OCI-LY1 (cell line): ENCODE results near the gene BICDL1.
A peak's percentile ranks its signal among the peaks of the same experiment; 100 is the strongest.
"Not testable (repeated sequence)": the region's sequence is repeated elsewhere in the genome, so short reads cannot be mapped to it uniquely, and the experiment has no call there.

Experiments
- H2AFZ ChIP-seq: fragments of 200-600 bp; sonication (generic), shearing (Covaris generic); 2 replicates; pipeline ENCODE4 v1.6.0; 2014; ENCODE audit warnings: antibody characterized with exemption, mild to moderate bottlenecking, low read length
- H3F3A ChIP-seq: fragments of 200-600 bp; sonication (generic), shearing (Covaris generic); 2 replicates; pipeline ENCODE4 v1.6.0; 2014; ENCODE audit warnings: mild to moderate bottlenecking, antibody characterized with exemption, low read length, moderate library complexity; ENCODE audit not compliant: insufficient read depth
- H3K27ac ChIP-seq: fragments of 200-600 bp; sonication (generic); 2 replicates; pipeline ENCODE4 v1.5.1; 2014; ENCODE audit warnings: low read length, mixed run types, mild to moderate bottlenecking, low read depth; ENCODE audit not compliant: poor library complexity, severe bottlenecking
- H3K27me3 ChIP-seq: fragments of 200-600 bp; sonication (generic); 2 replicates; pipeline ENCODE4 v1.6.0; 2014; ENCODE audit warnings: antibody characterized with exemption, mild to moderate bottlenecking, low read length, moderate library complexity; ENCODE audit not compliant: insufficient read depth
- H3K36me3 ChIP-seq: fragments of 200-600 bp; sonication (generic); 2 replicates; pipeline ENCODE4 v1.6.1; 2014; ENCODE audit warnings: mild to moderate bottlenecking, antibody characterized with exemption, low read length, moderate library complexity, mixed read lengths; ENCODE audit not compliant: insufficient read depth
- H3K4me1 ChIP-seq: fragments of 200-600 bp; sonication (generic); 2 replicates; pipeline ENCODE4 v1.5.1; 2014; ENCODE audit warnings: mild to moderate bottlenecking, low read length, moderate library complexity; ENCODE audit not compliant: insufficient read depth, severe bottlenecking
- H3K4me2 ChIP-seq: fragments of 200-600 bp; sonication (generic), shearing (Covaris generic); 2 replicates; pipeline ENCODE4 v1.6.1; 2014; ENCODE audit warnings: low read length
- H3K4me3 ChIP-seq: fragments of 200-600 bp; sonication (generic); 2 replicates; pipeline ENCODE4 v1.5.1; 2014; ENCODE audit warnings: low read length, low read depth, mild to moderate bottlenecking, mixed read lengths; ENCODE audit not compliant: poor library complexity, severe bottlenecking
- H3K79me2 ChIP-seq: fragments of 200-600 bp; shearing (Covaris generic); 2 replicates; pipeline ENCODE4 v1.6.1; 2016; ENCODE audit warnings: mixed run types, low read length, mixed read lengths; ENCODE audit not compliant: insufficient read depth
- H3K9ac ChIP-seq: fragments of 200-600 bp; sonication (generic), shearing (Covaris generic); 2 replicates; pipeline ENCODE4 v1.6.1; 2014; ENCODE audit warnings: mild to moderate bottlenecking, low read length, mixed read lengths
- H3K9me2 ChIP-seq: fragments of 200-600 bp; sonication (generic), shearing (Covaris generic); 2 replicates; pipeline ENCODE4 v1.6.1; 2014; ENCODE audit warnings: low read depth, mild to moderate bottlenecking, low read length, mixed read lengths
- H3K9me3 ChIP-seq: fragments of 200-600 bp; shearing (Covaris generic); 2 replicates; pipeline ENCODE4 v1.6.1; 2014; ENCODE audit warnings: low read length, mixed read lengths
- H4K20me1 ChIP-seq: fragments of 200-600 bp; sonication (generic), shearing (Covaris generic); 2 replicates; pipeline ENCODE4 v1.6.0; 2016; ENCODE audit warnings: mild to moderate bottlenecking, low read length; ENCODE audit not compliant: insufficient read depth
- EZH2 ChIP-seq: fragments of 200-600 bp; sonication (generic), shearing (Covaris generic); IDR thresholded peaks from 2 replicates; pipeline ENCODE4 v1.8.0; 2017; ENCODE audit warnings: borderline replicate concordance, mixed run types, mild to moderate bottlenecking, antibody characterized with exemption, low read length, moderate library complexity, mixed read lengths
- TF ChIP-seq, protein P1 (sequence below): fragments of 200-600 bp; sonication (generic), shearing (Covaris generic); IDR thresholded peaks from 2 replicates; pipeline ENCODE4 v1.5.1; 2017; ENCODE audit warnings: mild to moderate bottlenecking, antibody characterized with exemption, low read length, moderate library complexity, mixed read lengths

Gene BICDL1

DNA sequence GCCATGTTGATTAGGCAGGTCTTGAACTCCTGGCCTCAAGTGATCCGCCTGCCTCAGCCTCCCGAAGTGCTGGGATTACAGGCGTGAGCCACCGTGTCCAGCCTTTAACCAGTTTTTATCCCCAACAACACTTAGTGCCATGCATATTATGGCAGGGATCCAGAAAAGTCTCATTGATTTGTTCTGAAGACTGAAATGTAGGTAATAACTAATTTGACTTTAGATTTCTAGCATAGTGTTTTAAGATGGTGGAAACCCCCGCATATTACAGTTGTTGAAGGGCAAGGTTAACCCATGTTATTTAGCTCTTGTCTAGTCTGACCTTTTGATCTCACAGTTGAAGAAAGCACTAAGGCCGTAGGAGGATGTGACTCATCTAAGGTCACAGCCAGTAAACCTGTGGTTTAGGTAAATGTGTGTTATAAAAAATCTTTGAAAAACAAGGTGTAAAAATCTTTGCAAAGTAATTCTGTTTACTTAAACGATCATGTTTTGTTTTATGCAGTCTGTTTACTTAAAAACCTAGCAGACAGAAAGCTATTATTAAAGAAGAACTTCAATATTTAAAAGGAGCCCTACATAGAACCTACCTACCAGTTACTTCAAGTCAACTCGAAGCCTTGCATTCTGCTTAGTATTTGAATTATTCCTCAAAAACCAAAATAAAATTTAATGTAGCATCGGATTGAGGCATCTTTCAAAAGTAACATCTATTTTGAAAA is 24.8 kb downstream of the BICDL1 start:
- H3K27ac ChIP-seq = peak overlapping the region; percentile 62
- H3K4me2 ChIP-seq = no peak overlapping the region; the same call in 1 of the 2 replicates
- no peaks in the 10 kb centered on the region for H4K20me1 ChIP-seq
- no peaks in the 10 kb centered on the region for H3F3A ChIP-seq
- H3K4me3 ChIP-seq = no peak overlapping the region
- H3K9me3 ChIP-seq = no peaks in the 10 kb centered on the region
- H3K79me2 ChIP-seq = no peaks in the 10 kb centered on the region
- TF ChIP-seq EZH2 = no peak
- TF ChIP-seq, protein P1, sequence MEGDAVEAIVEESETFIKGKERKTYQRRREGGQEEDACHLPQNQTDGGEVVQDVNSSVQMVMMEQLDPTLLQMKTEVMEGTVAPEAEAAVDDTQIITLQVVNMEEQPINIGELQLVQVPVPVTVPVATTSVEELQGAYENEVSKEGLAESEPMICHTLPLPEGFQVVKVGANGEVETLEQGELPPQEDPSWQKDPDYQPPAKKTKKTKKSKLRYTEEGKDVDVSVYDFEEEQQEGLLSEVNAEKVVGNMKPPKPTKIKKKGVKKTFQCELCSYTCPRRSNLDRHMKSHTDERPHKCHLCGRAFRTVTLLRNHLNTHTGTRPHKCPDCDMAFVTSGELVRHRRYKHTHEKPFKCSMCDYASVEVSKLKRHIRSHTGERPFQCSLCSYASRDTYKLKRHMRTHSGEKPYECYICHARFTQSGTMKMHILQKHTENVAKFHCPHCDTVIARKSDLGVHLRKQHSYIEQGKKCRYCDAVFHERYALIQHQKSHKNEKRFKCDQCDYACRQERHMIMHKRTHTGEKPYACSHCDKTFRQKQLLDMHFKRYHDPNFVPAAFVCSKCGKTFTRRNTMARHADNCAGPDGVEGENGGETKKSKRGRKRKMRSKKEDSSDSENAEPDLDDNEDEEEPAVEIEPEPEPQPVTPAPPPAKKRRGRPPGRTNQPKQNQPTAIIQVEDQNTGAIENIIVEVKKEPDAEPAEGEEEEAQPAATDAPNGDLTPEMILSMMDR = no peak
- H3K4me1 ChIP-seq = peaks cover 29% of the 10 kb centered on the region
- H3K9me2 ChIP-seq = no peaks in the 10 kb centered on the region
- H3K27me3 ChIP-seq = no peaks in the 10 kb centered on the region
- peaks cover 10% of the 10 kb centered on the region; the same call in 1 of the 2 replicates for H3K36me3 ChIP-seq
- no peak overlapping the region for H2AFZ ChIP-seq
- H3K9ac ChIP-seq = no peak overlapping the region

DNA sequence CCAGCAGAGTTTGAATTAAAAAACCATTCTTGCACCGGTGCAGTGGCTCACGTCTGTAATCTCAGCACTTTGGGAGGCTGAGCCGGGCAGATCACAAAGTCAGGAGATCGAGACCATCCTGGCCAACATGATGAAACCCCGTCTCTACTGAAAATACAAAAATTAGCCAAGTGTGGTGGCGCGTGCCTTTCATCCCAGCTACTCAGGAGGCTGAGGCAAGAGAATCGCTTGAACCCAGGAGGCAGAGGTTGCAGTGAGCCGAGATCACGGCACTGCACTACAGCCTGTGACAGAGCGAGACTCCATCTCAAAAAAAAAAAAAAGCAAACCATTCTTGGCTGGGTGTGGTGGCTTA is 25.3 kb downstream of the BICDL1 start:
- not testable (repeated sequence) for H3F3A ChIP-seq, H3K79me2 ChIP-seq, H2AFZ ChIP-seq, H4K20me1 ChIP-seq, H3K4me3 ChIP-seq, H3K9me2 ChIP-seq, H3K27me3 ChIP-seq, H3K9me3 ChIP-seq, H3K4me2 ChIP-seq, H3K9ac ChIP-seq, H3K36me3 ChIP-seq
- H3K4me1 ChIP-seq = peaks cover 29% of the 10 kb centered on the region
- H3K27ac ChIP-seq = peak overlapping the region; percentile 62

DNA sequence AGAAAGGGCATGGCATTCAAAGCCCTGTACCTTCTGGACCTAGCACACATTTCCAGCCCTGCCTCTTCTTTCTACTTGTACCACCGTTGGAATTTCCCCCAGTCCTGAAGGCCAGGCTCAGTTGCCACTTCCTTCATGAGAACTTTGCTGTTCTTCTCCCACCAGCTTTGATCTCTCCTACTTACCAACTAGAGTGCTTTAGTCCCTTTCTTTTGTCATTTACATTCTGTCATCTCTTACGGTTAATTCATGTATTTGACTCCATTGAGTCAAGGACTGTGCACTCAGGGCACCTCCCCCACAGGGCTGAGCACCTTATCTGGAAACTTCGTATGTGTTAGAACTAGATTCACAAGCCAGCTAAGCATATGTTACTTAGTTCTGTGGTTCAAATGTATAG is 26.3 kb downstream of the BICDL1 start:
- TF ChIP-seq, protein P1 = no peak
- no peak for TF ChIP-seq EZH2
- H3F3A ChIP-seq = no peaks in the 10 kb centered on the region
- no peaks in the 10 kb centered on the region for H4K20me1 ChIP-seq
- no peak overlapping the region for H3K27ac ChIP-seq
- H3K4me2 ChIP-seq = no peak overlapping the region
- no peaks in the 10 kb centered on the region for H3K9me3 ChIP-seq
- H3K36me3 ChIP-seq = 0 out of 2 replicates have a peak, but pooled peaks cover 5% of the 10 kb centered on the region
- H3K9me2 ChIP-seq = no peaks in the 10 kb centered on the region
- no peak overlapping the region for H3K4me3 ChIP-seq
- no peak overlapping the region for H3K9ac ChIP-seq
- H3K79me2 ChIP-seq = no peaks in the 10 kb centered on the region
- H2AFZ ChIP-seq = no peak overlapping the region
- peaks cover 29% of the 10 kb centered on the region for H3K4me1 ChIP-seq
- no peaks in the 10 kb centered on the region for H3K27me3 ChIP-seq

DNA sequence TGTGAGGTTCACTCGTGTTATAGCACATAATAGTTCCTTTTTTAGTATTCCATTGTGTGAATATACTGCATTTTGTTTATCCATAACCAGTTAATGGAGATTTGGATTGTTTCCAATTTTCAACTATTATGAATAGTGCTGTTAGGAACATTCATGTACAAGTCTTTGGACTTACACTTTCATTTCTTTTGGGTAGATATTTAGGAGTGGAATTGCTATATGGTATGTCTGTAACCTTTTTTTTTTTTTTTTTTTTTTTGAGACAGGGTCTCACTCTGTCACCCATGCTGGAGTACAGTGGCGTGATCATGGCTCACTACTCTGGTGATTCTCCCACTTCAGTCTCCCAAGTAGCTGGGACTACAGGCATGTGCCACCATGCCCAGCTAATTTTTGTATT is 27.2 kb downstream of the BICDL1 start:
- not testable (repeated sequence) for H3K9ac ChIP-seq, H3K27ac ChIP-seq, H3K79me2 ChIP-seq, H2AFZ ChIP-seq, H4K20me1 ChIP-seq, H3K4me2 ChIP-seq, H3K9me3 ChIP-seq, H3K36me3 ChIP-seq, H3K9me2 ChIP-seq, H3F3A ChIP-seq, H3K27me3 ChIP-seq, H3K4me3 ChIP-seq
- H3K4me1 ChIP-seq = peaks cover 29% of the 10 kb centered on the region
